Measurements from ENCODE around the gene ADH1B. TPM values are rescaled to one million over a fixed set of nuclear protein-coding genes. Genes with fewer than 3 reads are reported as not detected.

ADH1B gene
- total RNA-seq, 3 donors from 2014 or later (not counting 1 experiment from before 2014, with no cell fraction given), result not detected

GRCh38 chr4:99329876-99330275 is 8.7 kb upstream of the ADH1B start:
- no peaks in the 10 kb centered on the region for H3K36me3 ChIP-seq (ENCODE audit: control insufficient read depth, insufficient read depth, low read length)
- H3K27me3 Mint-ChIP-seq (ENCODE audit: low read depth in 2 of 2), result no peaks in the 10 kb centered on the region
- peaks cover 2% of the 10 kb centered on the region for H3K4me1 ChIP-seq (ENCODE audit: control insufficient read depth, insufficient read depth, low read length)
- no peak overlapping the region for H3K4me3 ChIP-seq (ENCODE audit: low read length)
- no peak for TF ChIP-seq CTCF (IDR thresholded peaks at IDR 0.05)
- no peak overlapping the region for H3K27ac ChIP-seq (ENCODE audit: low read length)
- H3K4me1 Mint-ChIP-seq, result no peaks in the 10 kb centered on the region
- no peaks in the 10 kb centered on the region for H3K9me3 ChIP-seq (ENCODE audit: control insufficient read depth, insufficient read depth, low read length)
- no peaks in the 10 kb centered on the region for H3K27me3 ChIP-seq (ENCODE audit: control insufficient read depth, insufficient read depth, low read length)
- WGBS (ENCODE audit: insufficient coverage), result 86% methylated on average over 1 of the region's 2 CpGs
- intact Hi-C loops (cut with micrococcal nuclease), result no loop called here
- H3K4me3 Mint-ChIP-seq, result no peak overlapping the region
- DNase-seq, result no peak
- peaks cover 0 to 2% of the 10 kb centered on the region in 2 donors for H3K9me3 Mint-ChIP-seq
- H3K27ac Mint-ChIP-seq, result no peak overlapping the region
- ATAC-seq, result no peak
- H3K36me3 Mint-ChIP-seq, result no peaks in the 10 kb centered on the region

GRCh38 chr4:99324979-99325378 is 3.8 kb upstream of the ADH1B start:
- Mint-ChIP-seq H3K4me1 (no peaks in the 10 kb centered on the region), H3K4me3 (no peak overlapping the region), H3K36me3 (no peaks in the 10 kb centered on the region), H3K27ac (no peak overlapping the region), H3K9me3 (peaks cover 0 to 2% of the 10 kb centered on the region in 2 donors), H3K27me3 (ENCODE audit: low read depth in 2 of 2) (no peaks in the 10 kb centered on the region)
- intact Hi-C loops (cut with micrococcal nuclease), result no loop called here
- Histone ChIP-seq H3K4me3 (ENCODE audit: low read length) (no peak overlapping the region), H3K9me3 (ENCODE audit: control insufficient read depth, insufficient read depth, low read length) (no peaks in the 10 kb centered on the region), H3K36me3 (ENCODE audit: control insufficient read depth, insufficient read depth, low read length) (no peaks in the 10 kb centered on the region), H3K27ac (ENCODE audit: low read length) (no peak overlapping the region), H3K27me3 (ENCODE audit: control insufficient read depth, insufficient read depth, low read length) (no peaks in the 10 kb centered on the region), H3K4me1 (ENCODE audit: control insufficient read depth, insufficient read depth, low read length) (no peaks in the 10 kb centered on the region)
- no peak for ATAC-seq
- TF ChIP-seq CTCF (IDR thresholded peaks at IDR 0.05), result no peak
- 80% methylated on average over 3 of the region's 3 CpGs for WGBS (ENCODE audit: insufficient coverage)
- DNase-seq, result no peak

- no peak overlapping the region for H3K27ac Mint-ChIP-seq
Observed at GRCh38 chr4:99324361-99324760, 3.2 kb upstream of the ADH1B start.

More at GRCh38 chr4:99324361-99324760, 3.2 kb upstream of the ADH1B start:
- Histone ChIP-seq H3K9me3 (ENCODE audit: control insufficient read depth, insufficient read depth, low read length) (no peaks in the 10 kb centered on the region), H3K4me3 (ENCODE audit: low read length) (no peak overlapping the region), H3K36me3 (ENCODE audit: control insufficient read depth, insufficient read depth, low read length) (no peaks in the 10 kb centered on the region), H3K27ac (ENCODE audit: low read length) (no peak overlapping the region), H3K4me1 (ENCODE audit: control insufficient read depth, insufficient read depth, low read length) (no peaks in the 10 kb centered on the region), H3K27me3 (ENCODE audit: control insufficient read depth, insufficient read depth, low read length) (no peaks in the 10 kb centered on the region)
- no peak for TF ChIP-seq CTCF (IDR thresholded peaks at IDR 0.05)
- Mint-ChIP-seq H3K4me3 (no peak overlapping the region), H3K4me1 (no peaks in the 10 kb centered on the region), H3K9me3 (peaks cover 0 to 2% of the 10 kb centered on the region in 2 donors), H3K27me3 (ENCODE audit: low read depth in 2 of 2) (peaks cover 0 to under 1% of the 10 kb centered on the region in 2 donors), H3K36me3 (no peaks in the 10 kb centered on the region)
- intact Hi-C loops (cut with micrococcal nuclease), result no loop called here
- DNase-seq (no peak), ATAC-seq (no peak)
- 67% methylated on average over 1 of the region's 1 CpG for WGBS (ENCODE audit: insufficient coverage)
